ENCODE measurements around the gene PAPPA2.
A peak's percentile ranks its signal among the peaks of the same experiment; 100 is the strongest.

The PAPPA2 gene

GRCh38 chr1:176692431-176692830 is 229.5 kb downstream of the PAPPA2 start:
- no peak overlapping the region for H3K4me2 ChIP-seq
- no peaks in the 10 kb centered on the region for H3K9me3 ChIP-seq (replicated peaks in 1 of 11)
- peaks cover 0 to 11% (median 7%) of the 10 kb centered on the region in 10 experiments; a peak in 9 of 20 replicates for H3K4me1 ChIP-seq
- no peak overlapping the region for H3K27ac ChIP-seq
- no peak overlapping the region for H3K4me3 ChIP-seq
- no peaks in the 10 kb centered on the region for H3K27me3 ChIP-seq
- no peaks in the 10 kb centered on the region for H3K36me3 ChIP-seq
- H3K9ac ChIP-seq, result no peak overlapping the region
- TF ChIP-seq Cebpa-rat (IDR thresholded peaks at IDR 0.05), result no peak
- H4K20me1 ChIP-seq, result no peaks in the 10 kb centered on the region

- H3K9ac ChIP-seq, result no peak overlapping the region
- H3K9me3 ChIP-seq (replicated peaks in 1 of 11), result no peaks in the 10 kb centered on the region
- no peaks in the 10 kb centered on the region for H3K27me3 ChIP-seq
- peaks cover 0 to 11% (median 7%) of the 10 kb centered on the region in 10 experiments; a peak in 9 of 20 replicates for H3K4me1 ChIP-seq
- H3K27ac ChIP-seq, result no peak overlapping the region
- H3K4me3 ChIP-seq, result no peak overlapping the region
- no peaks in the 10 kb centered on the region for H4K20me1 ChIP-seq
- H3K36me3 ChIP-seq, result no peaks in the 10 kb centered on the region
- TF ChIP-seq Cebpa-rat (IDR thresholded peaks at IDR 0.05), result no peak
- no peak overlapping the region for H3K4me2 ChIP-seq
Measured at GRCh38 chr1:176692988-176693696, 230.2 kb downstream of the PAPPA2 start.

- Histone ChIP-seq H4K20me1 (no peaks in the 10 kb centered on the region), H3K9ac (no peak overlapping the region), H3K9me3 (replicated peaks in 1 of 11) (no peaks in the 10 kb centered on the region), H3K4me3 (no peak overlapping the region), H3K27me3 (no peaks in the 10 kb centered on the region), H3K4me1 (peaks cover 0 to 11% (median 7%) of the 10 kb centered on the region in 10 experiments; a peak in 9 of 20 replicates), H3K27ac (no peak overlapping the region), H3K4me2 (no peak overlapping the region), H3K36me3 (no peaks in the 10 kb centered on the region)
- TF ChIP-seq Cebpa-rat (IDR thresholded peaks at IDR 0.05), result no peak
Measured at GRCh38 chr1:176693697-176694329, 230.8 kb downstream of the PAPPA2 start.

DNA sequence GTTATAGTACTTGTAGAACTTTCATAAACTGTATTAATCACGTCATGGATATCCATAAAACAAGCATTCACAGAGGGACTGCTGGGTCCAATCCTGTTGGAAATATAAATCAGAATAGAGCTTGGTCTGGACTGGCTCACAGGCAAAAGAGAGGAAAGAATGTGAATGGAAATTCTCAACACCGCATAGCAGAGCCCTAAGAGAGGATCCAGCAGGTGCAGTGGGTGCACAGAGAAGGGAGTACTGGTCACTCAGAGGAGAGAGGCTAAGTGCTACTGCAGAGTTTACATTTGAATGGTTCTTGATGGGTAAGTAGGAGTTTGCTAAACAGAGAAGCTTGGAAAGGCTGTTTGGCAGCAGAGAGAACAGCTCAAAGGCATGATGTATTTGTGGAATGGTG is 231.7 kb downstream of the PAPPA2 start:
- Histone ChIP-seq H3K4me2 (no peak overlapping the region), H4K20me1 (no peaks in the 10 kb centered on the region), H3K4me1 (peaks cover 0 to 17% (median 7%) of the 10 kb centered on the region in 10 experiments; a peak in 10 of 20 replicates), H3K9ac (no peak overlapping the region), H3K4me3 (no peak overlapping the region), H3K36me3 (no peaks in the 10 kb centered on the region), H3K27ac (no peak overlapping the region), H3K27me3 (no peaks in the 10 kb centered on the region), H3K9me3 (replicated peaks in 1 of 11) (no peaks in the 10 kb centered on the region)
- TF ChIP-seq Cebpa-rat (IDR thresholded peaks at IDR 0.05), result no peak

GRCh38 chr1:176696109-176696508 is 233.1 kb downstream of the PAPPA2 start:
- Histone ChIP-seq H4K20me1 (no peaks in the 10 kb centered on the region), H3K36me3 (no peaks in the 10 kb centered on the region), H3K4me2 (peak overlapping the region in 8 of 11 experiments; percentile 7 to 46 (median 33); a peak in 9 of 22 replicates), H3K27me3 (no peaks in the 10 kb centered on the region), H3K4me3 (no peak overlapping the region), H3K4me1 (peaks cover 0 to 30% (median 14%) of the 10 kb centered on the region in 10 experiments; a peak in 15 of 20 replicates), H3K9me3 (replicated peaks in 1 of 11) (no peaks in the 10 kb centered on the region), H3K27ac (no peak overlapping the region), H3K9ac (no peak overlapping the region)
- no peak for TF ChIP-seq Cebpa-rat (IDR thresholded peaks at IDR 0.05)

DNA sequence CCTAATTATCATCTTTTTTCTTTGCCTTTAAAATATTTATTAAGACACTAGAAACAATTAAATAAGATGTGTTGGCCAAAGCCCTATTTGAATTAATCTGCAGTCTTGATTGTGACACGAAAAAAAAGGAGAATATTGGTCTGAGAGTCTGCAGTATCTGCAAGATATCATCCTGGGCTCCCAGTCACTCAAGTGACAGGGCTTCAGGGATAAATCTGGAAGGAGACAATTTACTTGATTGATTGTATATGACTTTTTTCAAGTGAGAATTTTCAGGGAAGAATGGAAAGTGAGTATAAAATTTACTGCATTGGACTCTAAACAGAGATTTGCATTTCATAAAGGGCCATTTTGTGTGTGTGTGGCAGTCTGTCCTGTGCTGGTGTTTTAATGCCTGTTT is 233.7 kb downstream of the PAPPA2 start:
- no peak overlapping the region for H3K4me3 ChIP-seq
- no peaks in the 10 kb centered on the region for H3K9me3 ChIP-seq (replicated peaks in 1 of 11)
- H3K4me1 ChIP-seq, result peaks cover 0 to 36% (median 20%) of the 10 kb centered on the region in 10 experiments; a peak in 15 of 20 replicates
- no peak overlapping the region for H3K4me2 ChIP-seq
- no peaks in the 10 kb centered on the region for H4K20me1 ChIP-seq
- no peak overlapping the region for H3K9ac ChIP-seq
- no peak overlapping the region for H3K27ac ChIP-seq
- no peaks in the 10 kb centered on the region for H3K27me3 ChIP-seq
- no peaks in the 10 kb centered on the region for H3K36me3 ChIP-seq
- no peak for TF ChIP-seq Cebpa-rat (IDR thresholded peaks at IDR 0.05)

DNA sequence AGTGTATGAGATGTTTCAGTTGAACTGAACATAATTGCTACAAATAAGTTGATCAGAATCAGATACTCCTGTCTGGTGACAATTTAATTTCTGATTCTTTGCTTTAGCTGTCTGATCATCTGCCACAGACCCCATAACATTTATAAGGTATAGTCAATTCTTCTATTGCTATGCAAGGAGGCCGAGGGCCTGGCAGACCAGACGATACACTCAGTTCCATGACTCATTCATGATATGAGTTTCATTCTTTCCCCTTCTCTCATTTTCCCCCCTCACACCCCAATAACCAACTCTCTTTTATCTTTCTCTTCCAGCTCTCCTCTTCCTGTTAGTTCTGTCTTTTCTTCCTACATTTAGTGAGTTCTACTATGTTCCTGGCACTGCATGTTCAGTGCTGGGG is 236.8 kb downstream of the PAPPA2 start:
- no peak overlapping the region for H3K27ac ChIP-seq
- H3K36me3 ChIP-seq, result no peaks in the 10 kb centered on the region
- no peak overlapping the region for H3K4me2 ChIP-seq
- H3K9ac ChIP-seq, result no peak overlapping the region
- TF ChIP-seq Cebpa-rat (IDR thresholded peaks at IDR 0.05), result no peak
- H3K9me3 ChIP-seq (replicated peaks in 1 of 11), result no peaks in the 10 kb centered on the region
- H3K27me3 ChIP-seq, result no peaks in the 10 kb centered on the region
- H3K4me1 ChIP-seq, result peaks cover 0 to 47% (median 30%) of the 10 kb centered on the region in 10 experiments; a peak in 15 of 20 replicates
- H4K20me1 ChIP-seq, result no peaks in the 10 kb centered on the region
- H3K4me3 ChIP-seq, result no peak overlapping the region

DNA sequence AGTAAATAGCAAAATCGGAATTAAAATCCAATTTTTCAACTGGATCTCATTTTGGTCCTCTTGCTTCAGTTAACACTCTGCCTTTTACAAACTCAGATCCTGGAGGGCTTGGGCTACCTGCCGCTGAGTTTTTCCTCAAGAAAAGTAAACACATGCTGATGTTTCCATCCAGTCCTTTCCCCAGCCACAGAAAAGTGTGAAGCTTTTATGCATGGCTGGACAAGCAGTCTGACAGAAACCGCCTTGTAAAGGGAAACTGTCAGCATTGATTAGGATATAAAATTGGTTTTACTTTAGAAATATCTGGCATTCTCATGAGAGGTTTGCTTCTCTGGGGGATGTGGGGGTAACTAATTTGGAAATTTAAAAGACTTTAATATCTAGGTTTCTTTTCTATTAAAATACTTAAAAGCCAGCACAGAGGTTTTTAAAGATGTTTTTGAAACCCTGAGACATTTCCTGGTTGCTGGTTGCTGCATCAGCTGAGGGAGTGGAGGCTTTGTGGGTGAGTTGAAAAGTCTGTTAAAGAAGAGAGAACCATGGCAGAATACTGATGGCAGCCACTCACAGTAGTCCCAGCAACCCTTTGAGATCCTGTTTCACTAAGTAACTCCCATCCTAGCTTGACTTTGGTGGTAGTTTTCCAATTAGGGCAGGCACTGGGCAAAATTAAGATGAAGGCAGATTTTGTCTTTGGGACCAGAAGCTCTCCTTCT is 238.3 kb downstream of the PAPPA2 start:
- peaks cover 0 to 38% (median 24%) of the 10 kb centered on the region in 10 experiments; a peak in 15 of 20 replicates for H3K4me1 ChIP-seq
- no peak overlapping the region for H3K4me3 ChIP-seq
- no peak for TF ChIP-seq Cebpa-rat (IDR thresholded peaks at IDR 0.05)
- no peak overlapping the region; a peak in 2 of 22 replicates for H3K27ac ChIP-seq
- no peaks in the 10 kb centered on the region for H3K36me3 ChIP-seq
- no peak overlapping the region for H3K9ac ChIP-seq
- peak overlapping the region in 9 of 11 experiments; percentile 32 to 70 (median 43); a peak in 18 of 22 replicates for H3K4me2 ChIP-seq
- no peaks in the 10 kb centered on the region for H4K20me1 ChIP-seq
- no peaks in the 10 kb centered on the region for H3K9me3 ChIP-seq (replicated peaks in 1 of 11)
- no peaks in the 10 kb centered on the region for H3K27me3 ChIP-seq

DNA sequence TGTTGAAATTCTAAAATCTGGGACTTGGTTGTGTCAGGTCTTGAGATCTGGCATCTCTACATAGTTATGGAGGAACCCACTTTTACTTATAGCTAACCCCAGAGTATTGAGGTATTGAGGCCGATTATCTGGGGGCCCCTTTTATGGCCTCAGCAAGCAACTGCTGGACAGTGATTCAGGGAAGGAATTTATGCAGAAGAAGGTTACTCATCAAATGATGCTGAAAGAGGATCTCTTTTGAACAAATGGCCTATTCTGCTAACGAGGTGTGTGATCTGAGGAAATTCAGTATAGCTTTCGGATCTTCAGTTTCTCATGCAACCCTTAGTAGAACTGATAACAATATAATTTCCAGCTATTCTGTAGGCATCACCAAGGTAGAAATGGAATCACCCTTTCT is 239.9 kb downstream of the PAPPA2 start:
- no peak overlapping the region for H3K27ac ChIP-seq
- no peaks in the 10 kb centered on the region for H4K20me1 ChIP-seq
- H3K4me2 ChIP-seq, result peak overlapping the region in 5 of 11 experiments; percentile 35 to 70 (median 67); a peak in 6 of 22 replicates
- no peak for TF ChIP-seq Cebpa-rat (IDR thresholded peaks at IDR 0.05)
- no peaks in the 10 kb centered on the region for H3K9me3 ChIP-seq (replicated peaks in 1 of 11)
- H3K4me3 ChIP-seq, result no peak overlapping the region
- peaks cover 0 to 37% (median 24%) of the 10 kb centered on the region in 10 experiments; a peak in 15 of 20 replicates for H3K4me1 ChIP-seq
- no peak overlapping the region for H3K9ac ChIP-seq
- H3K27me3 ChIP-seq, result no peaks in the 10 kb centered on the region
- no peaks in the 10 kb centered on the region for H3K36me3 ChIP-seq
